ENCODE measurements around the gene ZXDB. TPM values are rescaled to one million over a fixed set of nuclear protein-coding genes. Genes with fewer than 3 reads are reported as not detected.

ZXDB gene
- total RNA-seq = 1 to 10 TPM; 6.7 to 7.0 TPM

DNA sequence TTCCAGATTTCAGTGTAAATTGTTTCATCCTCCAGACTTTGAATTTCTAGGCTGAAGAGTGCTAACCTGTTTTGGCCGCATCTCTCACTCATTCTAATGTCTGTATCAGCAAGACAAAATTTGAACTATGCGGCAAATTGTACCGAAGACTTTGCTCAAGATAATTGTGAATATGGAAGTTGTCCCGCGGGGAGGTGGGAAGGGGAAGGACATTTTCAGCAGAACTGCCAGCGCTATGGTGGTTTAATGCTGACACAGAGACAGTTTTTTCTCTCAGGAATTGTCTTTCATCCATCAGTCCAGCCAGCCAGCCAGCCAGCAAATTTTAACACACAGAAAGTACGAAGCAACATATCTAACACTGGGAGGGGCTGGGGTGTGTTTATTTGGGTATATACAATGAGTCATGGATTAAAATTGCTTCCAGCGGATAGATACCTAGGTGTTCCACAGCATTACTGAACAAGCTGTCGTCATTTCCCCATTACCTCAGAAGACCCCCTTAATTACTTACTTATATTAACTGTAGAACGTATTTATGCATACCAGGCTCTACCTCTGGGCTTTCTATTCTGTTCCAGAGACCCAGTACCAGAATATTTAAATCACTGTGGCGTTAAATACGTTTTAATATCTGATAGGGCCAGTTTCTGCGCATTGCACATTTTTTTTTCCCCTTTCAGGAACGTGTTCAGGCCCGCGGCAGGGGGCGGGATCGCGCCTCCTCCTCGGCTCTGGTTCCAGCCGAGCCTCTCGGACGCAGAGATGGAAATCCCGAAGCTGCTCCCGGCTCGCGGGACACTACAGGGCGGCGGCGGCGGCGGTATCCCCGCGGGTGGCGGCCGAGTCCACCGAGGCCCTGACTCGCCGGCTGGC is at the start of gene ZXDB:
ZXDB (plus strand) TSS at position 728 of the 876 bp plus-strand sequence; CDS start at position 766, 38 bp downstream.

Other genes with a start within 250 kb of the ZXDB start
- not detected for gene NLRP2B, start 88.2 kb downstream of the ZXDB start, total RNA-seq

Measured in activated naive CD4-positive, alpha-beta T cell treated with anti-CD3 and anti-CD28 coated beads, Interleukin-2, amount 10 ng/mL, durations not matched to agents 5 hours and 36 hours (primary cell).